ENCODE measurements around the gene PLCE1. TPM values are rescaled to one million over a fixed set of nuclear protein-coding genes. Genes with fewer than 3 reads are reported as not detected.
A peak's percentile ranks its signal among the peaks of the same experiment; 100 is the strongest.

PLCE1 gene
- polyA plus RNA-seq, 2 of the 4 experiments (the other 2 are of a cell fraction) = 10.7 to 18.2 TPM

- TF ChIP-seq EHMT2 (IDR thresholded peaks at IDR 0.05; ENCODE audit: low read depth) (no peak), KDM1A (IDR thresholded peaks at IDR 0.05; ENCODE audit: low read depth) (no peak), ZNF302 (CRISPR knock-in tag; IDR thresholded peaks at IDR 0.05) (no peak), CHD4 (IDR thresholded peaks at IDR 0.05; ENCODE audit: borderline replicate concordance) (no peak), SREBF2 (IDR thresholded peaks at IDR 0.05) (no peak), EHF (CRISPR knock-in tag; IDR thresholded peaks at IDR 0.05) (no peak), RFX5 (IDR thresholded peaks at IDR 0.05) (no peak), MAZ (IDR thresholded peaks at IDR 0.05; ENCODE audit: borderline replicate concordance, low read depth, low read length) (no peak), CBX8 (IDR thresholded peaks at IDR 0.05) (no peak), ELK1 (IDR thresholded peaks at IDR 0.05; ENCODE audit: low read depth, low read length) (no peak), MAX (IDR thresholded peaks at IDR 0.05) (peak; percentile 93), HDAC2 (IDR thresholded peaks at IDR 0.05) (no peak), BHLHE40 (IDR thresholded peaks at IDR 0.05; ENCODE audit: low read depth, low read length) (no peak), CHD2 (IDR thresholded peaks at IDR 0.05; ENCODE audit: low read length, partially characterized antibody) (no peak), GATA3 (IDR thresholded peaks at IDR 0.05; ENCODE audit: borderline replicate concordance) (peak; percentile 94), NPAS2 (CRISPR knock-in tag; IDR thresholded peaks at IDR 0.05; ENCODE audit: borderline replicate concordance) (no peak), FOXS1 (CRISPR knock-in tag; IDR thresholded peaks at IDR 0.05) (peak; percentile 71; the same call in 1 of the 2 replicates), POLR2AphosphoS2 (conservative IDR thresholded peaks at IDR 0.05; ENCODE audit: low read length) (no peak), ZSCAN20 (CRISPR knock-in tag; IDR thresholded peaks at IDR 0.05) (no peak), JUNB (IDR thresholded peaks at IDR 0.05) (peak; percentile 84), RNF2 (IDR thresholded peaks at IDR 0.05; ENCODE audit: borderline replicate concordance, low read depth) (no peak), REST (IDR thresholded peaks at IDR 0.05) (no peak), PHF8 (IDR thresholded peaks at IDR 0.05; ENCODE audit: borderline replicate concordance, low read depth) (no peak), HOXB13 (CRISPR knock-in tag; IDR thresholded peaks at IDR 0.05; ENCODE audit: low read depth) (no peak), HEYL (CRISPR knock-in tag; IDR thresholded peaks at IDR 0.05) (no peak), SMC3 (IDR thresholded peaks at IDR 0.05) (peak; percentile 67)
- TF ChIP-seq, protein P1, sequence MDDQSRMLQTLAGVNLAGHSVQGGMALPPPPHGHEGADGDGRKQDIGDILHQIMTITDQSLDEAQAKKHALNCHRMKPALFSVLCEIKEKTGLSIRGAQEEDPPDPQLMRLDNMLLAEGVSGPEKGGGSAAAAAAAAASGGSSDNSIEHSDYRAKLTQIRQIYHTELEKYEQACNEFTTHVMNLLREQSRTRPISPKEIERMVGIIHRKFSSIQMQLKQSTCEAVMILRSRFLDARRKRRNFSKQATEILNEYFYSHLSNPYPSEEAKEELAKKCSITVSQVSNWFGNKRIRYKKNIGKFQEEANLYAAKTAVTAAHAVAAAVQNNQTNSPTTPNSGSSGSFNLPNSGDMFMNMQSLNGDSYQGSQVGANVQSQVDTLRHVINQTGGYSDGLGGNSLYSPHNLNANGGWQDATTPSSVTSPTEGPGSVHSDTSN (IDR thresholded peaks at IDR 0.05) = peak; percentile 81
- TF ChIP-seq, protein P2, sequence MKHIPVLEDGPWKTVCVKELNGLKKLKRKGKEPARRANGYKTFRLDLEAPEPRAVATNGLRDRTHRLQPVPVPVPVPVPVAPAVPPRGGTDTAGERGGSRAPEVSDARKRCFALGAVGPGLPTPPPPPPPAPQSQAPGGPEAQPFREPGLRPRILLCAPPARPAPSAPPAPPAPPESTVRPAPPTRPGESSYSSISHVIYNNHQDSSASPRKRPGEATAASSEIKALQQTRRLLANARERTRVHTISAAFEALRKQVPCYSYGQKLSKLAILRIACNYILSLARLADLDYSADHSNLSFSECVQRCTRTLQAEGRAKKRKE (CRISPR knock-in tag; IDR thresholded peaks at IDR 0.05; ENCODE audit: low read depth) = no peak
Measured at GRCh38 chr10:94038024-94038423, 44.3 kb downstream of the PLCE1 start (continued).
